Ishikawa (cell line): ENCODE results near the gene TMPRSS13.

Source experiments
- CEBPB ChIP-seq: IDR thresholded peaks from 2 replicates; pipeline ENCODE4 v1.6.1; 2012
- CREB1 ChIP-seq: IDR thresholded peaks from 2 replicates; pipeline ENCODE4 v1.6.1; 2012; ENCODE audit warnings: low read depth
- EGR1 ChIP-seq: IDR thresholded peaks from 2 replicates; pipeline ENCODE4 v1.6.1; 2012
- EP300 ChIP-seq: IDR thresholded peaks from 2 replicates; pipeline ENCODE4 v1.6.1; 2012; ENCODE audit warnings: borderline replicate concordance
- FOXM1 ChIP-seq: IDR thresholded peaks from 2 replicates; pipeline ENCODE4 v1.6.1; 2012; ENCODE audit warnings: low read depth, borderline replicate concordance
- MAX ChIP-seq: IDR thresholded peaks from 2 replicates; pipeline ENCODE4 v1.6.1; 2012
- NFIC ChIP-seq: IDR thresholded peaks from 2 replicates; pipeline ENCODE4 v1.6.1; 2012
- RAD21 ChIP-seq: IDR thresholded peaks from 2 replicates; pipeline ENCODE4 v1.6.1; 2012; ENCODE audit warnings: low read depth
- REST ChIP-seq: IDR thresholded peaks from 2 replicates; pipeline ENCODE4 v1.6.1; 2012; ENCODE audit warnings: low read depth, mild to moderate bottlenecking
- TAF1 ChIP-seq: IDR thresholded peaks from 2 replicates; pipeline ENCODE4 v1.6.1; 2012; ENCODE audit warnings: low read depth, mild to moderate bottlenecking
- TCF12 ChIP-seq: IDR thresholded peaks from 2 replicates; pipeline ENCODE4 v1.6.1; 2012; ENCODE audit warnings: low read depth
- TEAD4 ChIP-seq: IDR thresholded peaks from 2 replicates; pipeline ENCODE4 v1.6.1; 2012
- YY1 ChIP-seq: IDR thresholded peaks from 2 replicates; pipeline ENCODE4 v1.6.1; 2012; ENCODE audit warnings: low read depth
- TF ChIP-seq, protein P1 (sequence below): IDR thresholded peaks from 2 replicates; pipeline ENCODE4 v1.6.1; 2012

GRCh38 chr11:117877120-117877784 lies 52.0 kb downstream of the TMPRSS13 start:
- TF ChIP-seq EP300 (no peak), RAD21 (no peak), YY1 (no peak), TCF12 (no peak), MAX (no peak), NFIC (no peak), CEBPB (no peak), TEAD4 (no peak), FOXM1 (no peak), CREB1 (no peak), TAF1 (no peak), REST (no peak), EGR1 (no peak)
- TF ChIP-seq, protein P1, sequence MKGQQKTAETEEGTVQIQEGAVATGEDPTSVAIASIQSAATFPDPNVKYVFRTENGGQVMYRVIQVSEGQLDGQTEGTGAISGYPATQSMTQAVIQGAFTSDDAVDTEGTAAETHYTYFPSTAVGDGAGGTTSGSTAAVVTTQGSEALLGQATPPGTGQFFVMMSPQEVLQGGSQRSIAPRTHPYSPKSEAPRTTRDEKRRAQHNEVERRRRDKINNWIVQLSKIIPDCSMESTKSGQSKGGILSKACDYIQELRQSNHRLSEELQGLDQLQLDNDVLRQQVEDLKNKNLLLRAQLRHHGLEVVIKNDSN: no peak
